Right cardiac atrium (tissue), 5 donors: ENCODE results near the gene FXYD7. TPM values are rescaled to one million over a fixed set of nuclear protein-coding genes. Genes with fewer than 3 reads are reported as not detected.
A peak's percentile ranks its signal among the peaks of the same experiment; 100 is the strongest.

ENCODE experiments used
- ATAC-seq, 2 donors: fragments of 200-7000 bp; cut with Tn5 transposase; one replicate each; pipeline versions ENCODE4 v1.8.0 to v1.9.1; 2020; ENCODE audit warnings: moderate library complexity in 2 of 2, mild to moderate bottlenecking in 1 of 2
- DNase-seq, 3 donors: peaks; one replicate each; pipeline ENCODE4 v3.0.0-alpha.2; 2020
- H3K27ac ChIP-seq: one replicate; pipeline ENCODE4 v1.5.1; 2013; ENCODE audit warnings: mild to moderate bottlenecking, low read length, control low read depth, moderate library complexity
- H3K27me3 ChIP-seq: one replicate; pipeline ENCODE4 v1.6.1; 2013; ENCODE audit not compliant: control insufficient read depth, insufficient read depth
- H3K4me1 ChIP-seq: one replicate; pipeline ENCODE4 v1.6.1; 2013; ENCODE audit warnings: low read length; ENCODE audit not compliant: control insufficient read depth, insufficient read depth
- H3K4me3 ChIP-seq: one replicate; pipeline ENCODE4 v1.5.1; 2013; ENCODE audit warnings: low read length, control low read depth
- H3K9me3 ChIP-seq: one replicate; pipeline ENCODE4 v1.6.1; 2013; ENCODE audit warnings: low read length; ENCODE audit not compliant: control insufficient read depth
- WGBS: extraction: QIAGEN DNeasy Blood & Tissue Kit; methylation state at CpG from one replicate; pipeline ENCODE4 v1.1.7; 2013; 5-methylcytosine and 5-hydroxymethylcytosine counted together
- intact Hi-C, 4 donors: fragments of 100-400 bp; cut with DNase I; formaldehyde crosslinking; loops; one replicate each; pipeline versions ENCODE4 v1.11.0 to v1.14.0; 2022 to 2023
- polyA plus RNA-seq: library from polyadenylated mRNA; stranded (reverse); fragments of 200-250 nt; gene quantifications from one replicate; pipeline ENCODE4 v1.2.3, GENCODE V29; 2013
- total RNA-seq, 4 donors: library from RNA; stranded (reverse); fragmentation: NEBNext Ultra II Directional; extraction: Animal tissue kit (Norgen Biotek cat#: 25700); gene quantifications; one replicate each; pipeline ENCODE4 v1.2.1, GENCODE V29; 2021
- donor health status: healthy with polysubstance abuse.
- donor health status: DM: no; HTN: yes; CAD: no.
- donor health status: DM: no; HTN: no; CAD: no.
- donor health status: DM: no; HTN: yes; CAD: no; lungs with severe emphysema.
- donor health status: DM: yes; HTN: yes; CAD: no.

Gene FXYD7
- total and polyA plus RNA-seq, 5 donors = 0.25 to 0.40 TPM; not detected in 3

DNA sequence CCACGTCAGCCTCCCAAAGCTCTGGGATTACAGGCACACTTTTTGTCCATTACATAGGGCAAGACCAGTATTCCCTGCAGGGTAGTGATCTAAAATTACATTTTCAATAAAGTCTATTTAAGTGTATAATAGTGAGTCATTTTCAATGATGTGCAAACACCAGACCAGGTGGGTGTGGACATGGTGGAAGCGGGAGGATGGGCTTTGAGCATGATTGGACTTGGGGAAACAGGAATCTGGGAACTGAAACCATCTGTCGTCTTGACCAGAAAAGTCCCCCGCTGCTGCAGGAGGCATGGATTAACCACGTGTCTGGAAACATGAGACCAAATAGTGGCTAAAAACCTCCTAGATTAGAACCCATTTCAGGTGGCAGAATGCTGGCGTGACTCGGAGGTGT is 22.6 kb upstream of the FXYD7 start:
- ATAC-seq = no peak
- H3K27me3 ChIP-seq = no peaks in the 10 kb centered on the region
- intact Hi-C loops = no loop called here
- WGBS = 63% methylated on average over 7 of the region's 7 CpGs
- peak in 1 of 3 donors; percentile 47 for DNase-seq
- H3K4me3 ChIP-seq = no peak overlapping the region
- H3K4me1 ChIP-seq = peaks cover 4% of the 10 kb centered on the region
- H3K27ac ChIP-seq = no peak overlapping the region
- no peaks in the 10 kb centered on the region for H3K9me3 ChIP-seq

DNA sequence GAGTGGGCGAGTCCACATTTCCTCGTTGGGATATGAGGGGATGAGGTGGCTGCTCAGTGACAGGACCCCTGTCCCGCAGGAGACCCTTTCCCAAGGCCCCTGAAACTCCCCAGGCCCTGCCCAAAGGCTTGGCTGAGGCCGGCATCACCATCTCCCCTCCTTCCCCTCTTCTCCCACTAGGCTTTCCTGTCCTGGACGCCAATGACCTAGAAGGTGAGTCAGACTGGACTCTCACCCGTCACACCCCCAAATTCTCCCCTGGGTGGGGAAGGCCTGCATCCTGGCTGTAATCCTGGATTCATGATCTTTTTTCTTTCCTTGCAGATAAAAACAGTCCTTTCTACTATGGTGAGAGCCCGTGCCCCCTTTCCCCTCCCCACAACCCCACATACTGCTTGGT is 22.2 kb upstream of the FXYD7 start:
- 73% methylated on average over 7 of the region's 7 CpGs for WGBS
- Histone ChIP-seq H3K9me3 (no peaks in the 10 kb centered on the region), H3K27me3 (no peaks in the 10 kb centered on the region), H3K27ac (no peak overlapping the region), H3K4me3 (no peak overlapping the region), H3K4me1 (peaks cover 4% of the 10 kb centered on the region)
- ATAC-seq (no peak), DNase-seq (peak in 1 of 3 donors; percentile 5)
- intact Hi-C loops = no loop called here

DNA sequence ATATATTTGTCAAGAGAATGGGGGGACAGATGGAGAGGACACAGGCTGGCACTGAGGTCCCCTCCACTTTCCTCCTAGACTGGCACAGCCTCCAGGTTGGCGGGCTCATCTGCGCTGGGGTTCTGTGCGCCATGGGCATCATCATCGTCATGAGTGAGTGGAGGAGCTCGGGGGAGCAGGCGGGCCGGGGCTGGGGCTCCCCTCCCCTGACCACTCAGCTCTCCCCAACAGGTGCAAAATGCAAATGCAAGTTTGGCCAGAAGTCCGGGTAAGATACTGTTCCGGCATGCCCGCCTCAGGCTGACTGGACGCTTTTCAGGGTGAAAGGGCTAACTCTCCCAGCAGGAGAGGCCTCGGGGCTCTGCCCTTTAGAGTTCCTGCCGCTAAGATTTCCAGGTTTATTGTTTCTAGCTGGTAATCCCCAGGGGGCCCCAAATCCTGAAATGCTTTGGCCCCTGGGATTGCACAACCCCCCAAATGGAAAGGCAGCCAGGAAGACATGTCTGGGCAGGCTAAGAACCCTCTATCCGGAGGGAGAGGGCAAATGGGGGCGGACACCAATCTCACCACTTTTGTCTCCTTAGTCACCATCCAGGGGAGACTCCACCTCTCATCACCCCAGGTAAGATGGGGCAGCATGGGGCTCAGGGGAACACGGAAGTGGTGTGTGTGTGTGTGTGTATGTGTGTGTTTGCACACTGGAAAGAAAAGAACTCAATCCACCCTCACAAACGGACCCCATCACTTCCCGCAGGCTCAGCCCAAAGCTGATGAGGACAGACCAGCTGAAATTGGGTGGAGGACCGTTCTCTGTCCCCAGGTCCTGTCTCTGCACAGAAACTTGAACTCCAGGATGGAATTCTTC is 20.1 kb upstream of the FXYD7 start:
- H3K4me3 ChIP-seq = no peak overlapping the region
- no peaks in the 10 kb centered on the region for H3K9me3 ChIP-seq
- peak overlapping the region; percentile 75 for H3K27ac ChIP-seq
- no peaks in the 10 kb centered on the region for H3K27me3 ChIP-seq
- ATAC-seq = no peak
- 80% methylated on average over 19 of the region's 19 CpGs for WGBS
- intact Hi-C loops = no loop called here
- H3K4me1 ChIP-seq = peaks cover 4% of the 10 kb centered on the region
- peak in 1 of 3 donors; percentile 58 for DNase-seq

DNA sequence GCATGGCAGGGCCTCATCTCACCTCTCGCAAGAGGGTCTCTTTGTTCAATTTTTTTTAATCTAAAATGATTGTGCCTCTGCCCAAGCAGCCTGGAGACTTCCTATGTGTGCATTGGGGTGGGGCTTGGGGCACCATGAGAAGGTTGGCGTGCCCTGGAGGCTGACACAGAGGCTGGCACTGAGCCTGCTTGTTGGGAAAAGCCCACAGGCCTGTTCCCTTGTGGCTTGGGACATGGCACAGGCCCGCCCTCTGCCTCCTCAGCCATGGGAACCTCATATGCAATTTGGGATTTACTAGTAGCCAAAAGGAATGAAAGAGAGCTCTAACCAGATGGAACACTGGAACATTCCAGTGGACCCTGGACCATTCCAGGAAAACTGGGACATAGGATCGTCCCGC is 19.5 kb upstream of the FXYD7 start:
- H3K4me3 ChIP-seq = no peak overlapping the region
- no peaks in the 10 kb centered on the region for H3K27me3 ChIP-seq
- H3K4me1 ChIP-seq = peaks cover 4% of the 10 kb centered on the region
- H3K9me3 ChIP-seq = no peaks in the 10 kb centered on the region
- H3K27ac ChIP-seq = peak overlapping the region; percentile 75
- DNase-seq (peak; percentile 79 to 83 (median 81)), ATAC-seq (peak; percentile 21 to 31)
- intact Hi-C loops = no loop called here
- WGBS = 62% methylated on average over 5 of the region's 5 CpGs

DNA sequence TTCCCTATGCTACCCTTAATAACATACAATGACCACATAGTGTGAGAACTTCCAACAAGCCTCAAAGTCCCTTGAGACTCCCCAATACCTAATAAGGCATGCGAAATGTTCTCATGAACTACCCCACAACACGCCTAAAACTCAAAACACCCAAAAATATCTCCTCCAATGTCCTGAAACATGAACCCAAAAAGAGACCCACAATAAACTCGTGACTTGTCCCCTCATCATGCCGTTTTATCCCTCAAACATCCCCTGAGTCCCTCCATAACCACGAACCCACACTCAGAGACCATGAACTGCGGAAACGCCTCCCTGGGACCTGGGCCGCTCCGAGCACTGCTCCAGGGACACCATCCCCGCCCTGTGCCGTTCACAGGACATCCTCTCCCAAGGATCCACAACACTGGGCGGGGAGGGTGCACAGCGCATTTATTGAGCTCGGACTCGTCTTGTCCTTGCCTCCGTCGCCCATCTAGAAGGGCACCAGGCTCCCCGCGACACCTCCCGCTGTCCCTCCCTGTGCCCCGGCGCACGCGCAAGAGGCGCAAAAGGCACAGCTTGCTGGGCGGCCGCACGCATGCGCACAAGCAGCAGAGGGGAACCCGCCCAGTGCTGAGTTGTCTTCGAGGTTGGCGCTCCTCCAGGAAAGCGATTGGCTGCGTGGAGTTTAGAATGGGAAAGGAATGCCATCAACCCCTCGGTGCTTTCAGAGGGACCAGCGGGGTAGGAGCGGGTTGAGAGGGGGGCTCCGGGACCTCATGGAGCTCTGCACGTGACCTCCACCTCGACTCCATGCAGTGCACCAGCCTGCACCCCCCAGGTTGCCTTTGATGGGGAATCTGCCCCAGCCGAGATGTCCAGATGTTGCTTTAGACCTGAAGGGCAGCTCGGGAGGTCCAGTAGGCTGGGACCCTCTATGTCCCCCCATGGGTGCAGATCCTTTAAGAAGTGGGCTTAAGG is 18.7 kb upstream of the FXYD7 start:
- no peaks in the 10 kb centered on the region for H3K9me3 ChIP-seq
- WGBS = 7% methylated on average over 42 of the region's 42 CpGs
- ATAC-seq (peak; percentile 93 to 95), DNase-seq (peak; percentile 97 to 98 (median 98))
- intact Hi-C loops = no loop called here
- peak overlapping the region; percentile 11 for H3K4me3 ChIP-seq
- peak overlapping the region; percentile 75 for H3K27ac ChIP-seq
- no peaks in the 10 kb centered on the region for H3K27me3 ChIP-seq
- H3K4me1 ChIP-seq = peaks cover 4% of the 10 kb centered on the region

DNA sequence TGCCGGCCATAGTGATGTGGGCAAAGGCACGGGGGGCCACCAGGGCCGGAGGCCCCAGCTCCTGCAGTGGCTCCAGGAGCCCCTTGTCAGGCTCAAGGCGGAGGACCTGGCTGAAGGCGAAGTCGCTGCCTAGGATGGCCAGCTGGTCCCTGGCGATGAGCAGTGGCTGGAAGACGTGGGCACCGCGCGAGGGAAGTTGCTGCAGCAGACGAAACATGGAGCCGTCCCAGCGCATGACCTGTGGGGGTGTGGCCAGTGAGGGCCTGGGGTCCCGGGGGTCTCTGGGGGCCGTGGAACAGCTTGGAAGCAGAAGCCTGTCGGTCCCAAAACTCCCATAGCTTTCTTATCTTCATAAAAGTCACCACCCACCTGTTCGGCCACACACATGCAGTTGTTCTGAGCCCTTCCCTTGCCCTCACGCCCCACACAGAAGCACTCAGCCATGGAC is 17.8 kb upstream of the FXYD7 start:
- ATAC-seq = no peak
- Histone ChIP-seq H3K4me1 (peaks cover 4% of the 10 kb centered on the region), H3K9me3 (no peaks in the 10 kb centered on the region), H3K27ac (peak overlapping the region; percentile 25), H3K27me3 (no peaks in the 10 kb centered on the region), H3K4me3 (no peak overlapping the region)
- 86% methylated on average over 19 of the region's 19 CpGs for WGBS
- intact Hi-C loops = no loop called here
- peak in 1 of 3 donors; percentile 67 for DNase-seq

DNA sequence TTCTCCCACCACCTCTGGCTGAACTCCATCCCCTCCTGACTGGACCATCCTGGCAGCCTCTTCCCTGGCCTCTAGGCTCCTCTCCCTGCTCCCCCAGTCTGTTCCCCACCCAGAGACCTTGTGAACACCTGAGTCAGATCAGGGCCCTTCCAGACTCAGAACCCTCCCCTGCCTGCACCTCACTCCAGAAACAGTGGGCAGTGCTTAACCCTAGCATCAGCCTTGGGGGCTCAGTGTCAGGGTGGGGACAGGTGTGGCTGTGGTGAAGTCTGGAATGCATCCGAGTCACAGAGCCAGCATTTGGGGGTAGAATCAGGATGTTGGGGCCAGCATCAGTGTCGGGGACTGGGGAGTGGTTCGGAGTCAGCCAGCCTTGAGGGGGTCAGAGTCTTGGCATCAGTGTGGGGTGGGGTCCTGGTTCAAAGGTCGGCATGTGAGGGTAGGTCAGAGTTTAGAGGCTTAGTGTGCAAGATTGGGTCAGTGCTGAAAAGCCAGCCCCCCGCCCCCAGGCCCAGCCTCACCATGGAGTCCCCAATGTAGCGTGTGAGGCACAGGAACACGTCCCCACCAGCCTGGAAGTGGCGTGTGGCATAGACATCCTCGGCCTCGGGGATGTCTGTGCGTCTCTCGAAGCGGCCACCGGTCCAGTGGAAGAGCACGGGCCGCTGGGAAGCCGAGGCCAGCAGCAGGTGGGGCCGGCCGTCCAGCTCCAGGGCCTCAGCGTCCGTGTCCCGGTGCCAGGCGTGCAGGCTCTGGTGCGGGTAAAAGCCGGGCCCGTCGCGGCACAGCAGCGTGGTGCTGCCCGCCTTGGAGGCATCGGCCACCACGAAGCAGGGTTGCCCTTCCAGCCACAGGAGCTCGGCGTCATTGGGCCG is 17.1 kb upstream of the FXYD7 start:
- H3K27me3 ChIP-seq = no peaks in the 10 kb centered on the region
- H3K4me3 ChIP-seq = no peak overlapping the region
- no peak overlapping the region for H3K27ac ChIP-seq
- DNase-seq (no peak), ATAC-seq (no peak)
- no peaks in the 10 kb centered on the region for H3K9me3 ChIP-seq
- WGBS = 75% methylated on average over 35 of the region's 35 CpGs
- intact Hi-C loops = no loop called here
- peaks cover 4% of the 10 kb centered on the region for H3K4me1 ChIP-seq

DNA sequence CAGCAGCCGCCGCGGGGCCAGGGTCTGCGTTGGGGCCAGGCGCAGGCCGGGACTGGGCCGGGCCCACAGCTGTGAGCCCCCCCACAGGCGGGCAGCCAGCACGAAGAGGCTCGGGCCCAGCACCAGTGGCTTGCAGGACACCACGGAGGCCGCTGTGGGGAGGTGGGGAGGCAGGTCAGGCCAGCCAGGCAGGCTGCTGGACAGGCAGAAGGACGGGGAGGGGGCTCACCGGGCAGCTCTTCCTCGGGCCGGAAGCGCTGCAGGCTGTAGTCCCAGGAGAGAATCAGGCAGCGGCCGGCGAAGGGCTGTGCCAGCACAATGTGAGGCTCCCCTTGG is 16.5 kb upstream of the FXYD7 start:
- Histone ChIP-seq H3K27ac (no peak overlapping the region), H3K27me3 (no peaks in the 10 kb centered on the region), H3K9me3 (no peaks in the 10 kb centered on the region), H3K4me1 (peaks cover 4% of the 10 kb centered on the region), H3K4me3 (no peak overlapping the region)
- ATAC-seq (no peak), DNase-seq (peak; percentile 36 to 85 (median 74))
- intact Hi-C loops = no loop called here
- WGBS = 42% methylated on average over 20 of the region's 20 CpGs

DNA sequence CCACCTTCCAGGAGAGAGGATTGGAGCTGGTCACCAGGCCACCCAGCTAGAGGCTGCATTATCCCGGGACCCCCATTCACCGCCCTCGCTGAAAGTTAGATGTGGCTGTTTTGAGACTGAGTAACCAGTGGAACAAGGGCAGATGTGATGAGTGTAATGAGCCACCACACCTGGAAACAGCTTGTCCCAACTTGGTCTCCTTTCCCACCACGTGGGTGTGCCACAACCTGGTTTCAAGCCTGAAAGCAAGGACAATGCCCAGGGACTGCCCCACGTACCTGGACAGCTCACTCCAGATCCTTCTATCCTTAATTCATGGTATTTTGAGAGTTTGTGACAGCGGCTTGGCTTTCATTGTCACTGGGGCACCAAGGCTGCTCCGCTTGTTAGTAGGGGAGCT is 15.2 kb upstream of the FXYD7 start:
- no peak for ATAC-seq
- DNase-seq = no peak
- H3K27me3 ChIP-seq = no peaks in the 10 kb centered on the region
- intact Hi-C loops = no loop called here
- H3K9me3 ChIP-seq = no peaks in the 10 kb centered on the region
- peaks cover 4% of the 10 kb centered on the region for H3K4me1 ChIP-seq
- H3K27ac ChIP-seq = no peak overlapping the region
- WGBS = 80% methylated on average over 7 of the region's 7 CpGs
- no peak overlapping the region for H3K4me3 ChIP-seq

DNA sequence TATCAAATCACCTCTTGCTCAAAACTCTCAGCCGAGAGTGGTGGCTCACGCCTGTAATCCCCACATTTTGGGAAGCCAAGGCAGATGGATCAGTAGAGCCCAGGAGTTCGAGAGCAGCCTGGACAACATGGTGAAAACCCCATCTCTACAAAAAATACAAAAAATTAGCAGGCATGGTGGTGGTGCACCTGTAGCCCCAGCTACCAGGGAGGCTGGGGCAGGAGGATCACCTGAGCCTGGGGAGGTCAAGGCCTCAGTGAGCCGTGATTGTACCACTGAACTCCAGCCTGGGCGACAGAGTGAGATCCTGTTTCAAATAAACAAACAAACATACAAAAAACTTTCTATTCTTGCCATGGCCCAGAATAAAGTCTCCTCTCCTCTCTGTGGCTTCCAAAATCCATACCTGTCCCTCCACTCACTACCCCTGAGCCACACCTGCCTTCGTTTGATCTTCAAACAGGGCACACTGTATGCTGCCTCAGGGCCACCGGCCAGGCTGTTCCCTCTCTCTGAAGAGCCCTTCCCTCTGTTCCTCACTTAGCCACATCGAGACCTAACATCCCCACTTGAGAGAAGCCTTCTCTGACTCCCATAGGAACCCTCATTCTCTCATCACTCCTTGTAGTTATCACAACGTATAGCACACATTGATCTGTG is 14.5 kb upstream of the FXYD7 start:
- H3K4me3 ChIP-seq = no peak overlapping the region
- intact Hi-C loops = no loop called here
- WGBS = 86% methylated on average over 9 of the region's 9 CpGs
- H3K27me3 ChIP-seq = no peaks in the 10 kb centered on the region
- DNase-seq (no peak), ATAC-seq (no peak)
- H3K4me1 ChIP-seq = peaks cover 2% of the 10 kb centered on the region
- H3K27ac ChIP-seq = no peak overlapping the region
- H3K9me3 ChIP-seq = no peaks in the 10 kb centered on the region
